SU-DHL-6 (cell line): Measurements from ENCODE around the gene SEMA3B.

Source experiments
- H2AFZ ChIP-seq: fragments of 200-600 bp; sonication (generic); 2 replicates; pipeline ENCODE4 v1.6.1; 2014; ENCODE audit warnings: low read depth, mild to moderate bottlenecking, moderate library complexity, mixed read lengths, antibody characterized with exemption, low read length; ENCODE audit not compliant: severe bottlenecking
- H3F3A ChIP-seq: fragments of 200-600 bp; shearing (Covaris generic); 2 replicates; pipeline ENCODE4 v1.6.0; 2016; ENCODE audit warnings: antibody characterized with exemption, mild to moderate bottlenecking; ENCODE audit not compliant: insufficient read depth
- H3K27ac ChIP-seq: fragments of 200-600 bp; sonication (generic); 2 replicates; pipeline ENCODE4 v1.5.1; 2016; ENCODE audit warnings: low read depth, mild to moderate bottlenecking, low read length, moderate library complexity, mixed read lengths
- H3K27me3 ChIP-seq: fragments of 200-600 bp; sonication (generic), shearing (Covaris generic); 2 replicates; pipeline ENCODE4 v1.6.0; 2014; ENCODE audit warnings: mild to moderate bottlenecking, low read length
- H3K36me3 ChIP-seq: fragments of 200-600 bp; sonication (generic); 2 replicates; pipeline ENCODE4 v1.6.1; 2014; ENCODE audit warnings: mild to moderate bottlenecking, low read length, mixed read lengths
- H3K4me2 ChIP-seq: fragments of 300-600, 200-600 bp; shearing (Covaris generic), sonication (generic); 2 replicates; pipeline ENCODE4 v1.6.0; 2014; ENCODE audit warnings: low read length, low read depth, mild to moderate bottlenecking; ENCODE audit not compliant: poor library complexity, severe bottlenecking
- H3K4me3 ChIP-seq: fragments of 200-600 bp; sonication (generic); 2 replicates; pipeline ENCODE4 v1.5.1; 2014; ENCODE audit warnings: antibody characterized with exemption, low read length, mild to moderate bottlenecking, mixed read lengths; ENCODE audit not compliant: insufficient read depth, poor library complexity, severe bottlenecking
- H3K79me2 ChIP-seq: fragments of 200-600 bp; sonication (generic); 2 replicates; pipeline ENCODE4 v1.6.1; 2014; ENCODE audit warnings: mild to moderate bottlenecking, low read length, moderate library complexity; ENCODE audit not compliant: insufficient read depth
- H3K9ac ChIP-seq: fragments of 200-600 bp; sonication (generic); 2 replicates; pipeline ENCODE4 v1.7.0; 2014; ENCODE audit warnings: mild to moderate bottlenecking, low read length
- H3K9me2 ChIP-seq: fragments of 200-600 bp; sonication (generic); replicated peaks from 2 replicates; pipeline ENCODE4 v1.6.1; 2014; ENCODE audit warnings: low read length; ENCODE audit not compliant: insufficient read depth
- H3K9me3 ChIP-seq: fragments of 200-600 bp; sonication (generic); 2 replicates; pipeline ENCODE4 v1.6.1; 2014; ENCODE audit warnings: low read length, mixed read lengths; ENCODE audit not compliant: insufficient read depth
- H4K20me1 ChIP-seq: fragments of 200-600 bp; sonication (generic); 2 replicates; pipeline ENCODE4 v1.6.1; 2014; ENCODE audit warnings: low read depth, mild to moderate bottlenecking, antibody characterized with exemption, low read length, moderate library complexity, mixed read lengths
- CTCF ChIP-seq: fragments of 200-600 bp; sonication (generic); IDR thresholded peaks from one replicate; pipeline ENCODE4 v1.5.1; 2017; ENCODE audit warnings: antibody characterized with exemption, mild to moderate bottlenecking, low read length, moderate library complexity; ENCODE audit not compliant: insufficient read depth, poor library complexity, severe bottlenecking
- EZH2phosphoT487 ChIP-seq: fragments of 200-600 bp; sonication (generic), shearing (Covaris generic); conservative IDR thresholded peaks from 2 replicates; pipeline ENCODE4 v1.6.1; 2018; ENCODE audit warnings: mild to moderate bottlenecking, antibody characterized with exemption, low read length, moderate library complexity, mixed read lengths

SEMA3B gene

GRCh38 chr3:50265571-50265970 lies 3.4 kb upstream of the SEMA3B start:
- H3K4me3 ChIP-seq = no peak overlapping the region
- no peaks in the 10 kb centered on the region for H3K79me2 ChIP-seq
- TF ChIP-seq CTCF (no peak), EZH2phosphoT487 (no peak)
- H3K9ac ChIP-seq = no peak overlapping the region
- no peaks in the 10 kb centered on the region for H4K20me1 ChIP-seq
- H3K9me3 ChIP-seq = no peaks in the 10 kb centered on the region
- no peak overlapping the region for H3K4me2 ChIP-seq
- no peak overlapping the region for H2AFZ ChIP-seq
- no peaks in the 10 kb centered on the region for H3K36me3 ChIP-seq
- H3K27me3 ChIP-seq = no peaks in the 10 kb centered on the region
- no peak overlapping the region for H3K27ac ChIP-seq
- no peaks in the 10 kb centered on the region for H3K9me2 ChIP-seq
- no peaks in the 10 kb centered on the region for H3F3A ChIP-seq

GRCh38 chr3:50266017-50266416 lies 2.9 kb upstream of the SEMA3B start:
- TF ChIP-seq CTCF (no peak), EZH2phosphoT487 (no peak)
- Histone ChIP-seq H4K20me1 (no peaks in the 10 kb centered on the region), H3K9me2 (no peaks in the 10 kb centered on the region), H3K79me2 (no peaks in the 10 kb centered on the region), H3K27me3 (no peaks in the 10 kb centered on the region), H3K9me3 (no peaks in the 10 kb centered on the region), H3K4me3 (no peak overlapping the region), H3K4me2 (no peak overlapping the region), H2AFZ (no peak overlapping the region), H3K36me3 (no peaks in the 10 kb centered on the region), H3K27ac (no peak overlapping the region), H3F3A (no peaks in the 10 kb centered on the region), H3K9ac (no peak overlapping the region)

GRCh38 chr3:50266836-50267235 lies 2.1 kb upstream of the SEMA3B start:
- TF ChIP-seq CTCF (no peak), EZH2phosphoT487 (no peak)
- no peak overlapping the region for H3K4me2 ChIP-seq
- H3K9ac ChIP-seq = no peak overlapping the region
- H2AFZ ChIP-seq = no peak overlapping the region
- no peaks in the 10 kb centered on the region for H3K36me3 ChIP-seq
- no peak overlapping the region for H3K27ac ChIP-seq
- no peaks in the 10 kb centered on the region for H3K27me3 ChIP-seq
- no peaks in the 10 kb centered on the region for H3K9me2 ChIP-seq
- H3K4me3 ChIP-seq = no peak overlapping the region
- no peaks in the 10 kb centered on the region for H3K9me3 ChIP-seq
- no peaks in the 10 kb centered on the region for H3K79me2 ChIP-seq
- H4K20me1 ChIP-seq = no peaks in the 10 kb centered on the region
- H3F3A ChIP-seq = no peaks in the 10 kb centered on the region
